ENCODE results near the gene FGD2.

GRCh38 chr6:37074053-37074827 is 68.8 kb downstream of the FGD2 start:
- TF ChIP-seq CTCF (IDR thresholded peaks at IDR 0.05) = no peak
- no peak for TF ChIP-seq POLR2AphosphoS5 (IDR thresholded peaks at IDR 0.05)
- no peak for TF ChIP-seq POLR2A (IDR thresholded peaks at IDR 0.05)
- no peak for TF ChIP-seq EP300 (IDR thresholded peaks at IDR 0.05; ENCODE audit: low read depth)

Data from transverse colon (tissue), 4 donors.